NT2/D1 (cell line): ENCODE results near the gene NMT2.

Source experiments
- YY1 ChIP-seq: IDR thresholded peaks from 2 replicates; pipeline ENCODE4 v1.6.1; 2011; ENCODE audit not compliant: insufficient read length, insufficient read depth
- ZNF274 ChIP-seq: IDR thresholded peaks from 2 replicates; pipeline ENCODE4 v1.6.1; 2011; ENCODE audit warnings: mild to moderate bottlenecking, low read depth, low read length

GRCh38 chr10:15084502-15084922, 84.0 kb downstream of the NMT2 start:
- TF ChIP-seq YY1, result no peak
- no peak for TF ChIP-seq ZNF274
